Vagina (tissue), 2 donors: Measurements from ENCODE around the gene FIBCD1. TPM values are rescaled to one million over a fixed set of nuclear protein-coding genes. Genes with fewer than 3 reads are reported as not detected.

Experiments used
- DNase-seq, 2 donors: peaks; one replicate each; pipeline ENCODE4 v3.0.0-alpha.2; 2017; ENCODE audit errors: extremely low spot score in 2 of 2
- H3K27ac ChIP-seq: fragments of 200-600 bp; sonication (generic); one replicate; pipeline ENCODE4 v1.5.1; 2019
- H3K27me3 ChIP-seq: fragments of 200-600 bp; sonication (generic); one replicate; pipeline ENCODE4 v1.5.1; 2019
- H3K36me3 ChIP-seq, 2 donors: fragments of 200-600 bp; sonication (generic); one replicate each; pipeline ENCODE4 v1.5.1; 2017 to 2019
- H3K4me1 ChIP-seq: fragments of 200-600 bp; sonication (generic); one replicate; pipeline ENCODE4 v1.5.1; 2019
- H3K4me3 ChIP-seq, 2 donors: fragments of 200-600 bp; sonication (generic); 1 replicate in 1 of 2; 2 replicates in 1 of 2; pipeline ENCODE4 v1.5.1; 2016 to 2019
- H3K9me3 ChIP-seq: fragments of 200-600 bp; sonication (generic); one replicate; pipeline ENCODE4 v1.5.1; 2019
- POLR2A ChIP-seq, 2 donors: fragments of 450-650 bp; IDR thresholded peaks; one replicate each; pipeline ENCODE4 v1.6.1; 2017; ENCODE audit warnings: antibody characterized with exemption in 2 of 2, mild to moderate bottlenecking in 2 of 2, moderate library complexity in 2 of 2
- POLR2AphosphoS5 ChIP-seq, 2 donors: sonication (generic); formaldehyde crosslinking; IDR thresholded peaks; one replicate each; pipeline ENCODE4 v1.9.0; 2017; ENCODE audit warnings: antibody characterized with exemption in 2 of 2, mild to moderate bottlenecking in 2 of 2, low read depth in 1 of 2; ENCODE audit not compliant: insufficient read depth in 1 of 2
- intact Hi-C: fragments of 100-400 bp; cut with DNase I; formaldehyde crosslinking; loops from one replicate; pipeline ENCODE4 v1.15.1; 2023
- total RNA-seq: library from RNA; depleted of rRNA; stranded (reverse); fragments of >200 nt; gene quantifications from one replicate; pipeline ENCODE4 v1.2.3, GENCODE V29; 2016
- TF ChIP-seq, protein P1 (sequence below), 3 experiments: fragments of 450-650 bp in 2 of 3; fragments of 200-600 bp in 1 of 3; sonication (generic) in 1 of 3; IDR thresholded peaks; one replicate each; pipeline ENCODE4 v1.5.1; 2017 to 2019; ENCODE audit warnings: antibody characterized with exemption in 3 of 3, mild to moderate bottlenecking in 2 of 3, moderate library complexity in 2 of 3

FIBCD1 gene
- total RNA-seq, 1 donor from 2014 or later: not detected

DNA sequence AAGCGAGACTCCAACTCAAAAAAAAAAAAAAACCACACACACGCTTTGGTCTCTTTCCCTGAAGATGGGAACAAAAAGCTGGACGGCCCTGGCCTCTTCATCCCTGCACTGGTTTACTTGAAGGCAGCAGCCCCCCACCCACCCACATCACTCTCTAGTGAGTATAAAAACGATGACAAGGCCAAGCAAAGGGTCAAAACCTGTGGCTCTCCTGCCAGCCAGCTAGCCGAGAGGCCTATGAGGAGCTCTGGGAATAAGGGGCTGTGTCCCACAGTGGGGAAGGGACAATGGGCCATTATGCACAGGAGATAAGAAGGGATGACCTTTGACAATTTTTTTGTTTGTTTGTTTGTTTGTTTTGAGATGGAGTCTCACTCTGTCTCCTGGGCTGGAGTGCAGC lies 55.6 kb downstream of the FIBCD1 start:
- intact Hi-C loops: no loop called here
- H3K9me3 ChIP-seq: no peaks in the 10 kb centered on the region
- DNase-seq: no peak
- H3K4me3 ChIP-seq: no peak overlapping the region
- H3K4me1 ChIP-seq: no peaks in the 10 kb centered on the region
- TF ChIP-seq, protein P1, sequence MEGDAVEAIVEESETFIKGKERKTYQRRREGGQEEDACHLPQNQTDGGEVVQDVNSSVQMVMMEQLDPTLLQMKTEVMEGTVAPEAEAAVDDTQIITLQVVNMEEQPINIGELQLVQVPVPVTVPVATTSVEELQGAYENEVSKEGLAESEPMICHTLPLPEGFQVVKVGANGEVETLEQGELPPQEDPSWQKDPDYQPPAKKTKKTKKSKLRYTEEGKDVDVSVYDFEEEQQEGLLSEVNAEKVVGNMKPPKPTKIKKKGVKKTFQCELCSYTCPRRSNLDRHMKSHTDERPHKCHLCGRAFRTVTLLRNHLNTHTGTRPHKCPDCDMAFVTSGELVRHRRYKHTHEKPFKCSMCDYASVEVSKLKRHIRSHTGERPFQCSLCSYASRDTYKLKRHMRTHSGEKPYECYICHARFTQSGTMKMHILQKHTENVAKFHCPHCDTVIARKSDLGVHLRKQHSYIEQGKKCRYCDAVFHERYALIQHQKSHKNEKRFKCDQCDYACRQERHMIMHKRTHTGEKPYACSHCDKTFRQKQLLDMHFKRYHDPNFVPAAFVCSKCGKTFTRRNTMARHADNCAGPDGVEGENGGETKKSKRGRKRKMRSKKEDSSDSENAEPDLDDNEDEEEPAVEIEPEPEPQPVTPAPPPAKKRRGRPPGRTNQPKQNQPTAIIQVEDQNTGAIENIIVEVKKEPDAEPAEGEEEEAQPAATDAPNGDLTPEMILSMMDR (IDR thresholded peaks at IDR 0.05): no peak
- no peak for TF ChIP-seq POLR2AphosphoS5 (IDR thresholded peaks at IDR 0.05; ENCODE audit: insufficient read depth in 1 of 2, low read depth in 1 of 2)
- TF ChIP-seq POLR2A (IDR thresholded peaks at IDR 0.05): no peak
- no peaks in the 10 kb centered on the region for H3K27me3 ChIP-seq
- H3K36me3 ChIP-seq: peaks cover 0 to 99% of the 10 kb centered on the region in 2 donors
- H3K27ac ChIP-seq: no peak overlapping the region

DNA sequence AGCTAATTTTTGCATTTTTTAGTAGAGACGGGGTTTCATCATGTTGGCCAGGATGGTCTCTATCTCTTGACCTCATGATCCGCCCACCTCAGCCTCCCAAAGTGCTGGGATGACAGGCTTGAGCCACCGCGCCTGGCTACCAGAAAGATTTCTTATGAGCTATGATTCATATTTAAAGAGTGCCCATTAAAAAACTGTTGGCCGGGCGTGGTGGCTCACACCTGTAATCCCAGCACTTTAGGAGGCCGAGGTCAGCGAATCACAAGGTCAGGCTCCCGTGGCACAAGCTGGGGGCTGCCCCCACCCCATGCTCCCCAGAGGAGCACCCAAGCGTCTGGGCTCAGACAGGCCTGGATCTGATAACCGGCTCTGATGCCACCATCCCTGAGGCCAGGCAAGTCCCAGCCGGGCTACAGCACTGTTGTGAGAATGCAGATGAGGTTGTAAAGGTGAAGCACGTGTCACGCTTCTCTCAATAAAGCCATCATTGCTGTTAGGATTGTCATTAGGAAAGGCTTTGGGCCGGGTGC lies 56.3 kb downstream of the FIBCD1 start:
- intact Hi-C loops: no loop called here
- Histone ChIP-seq H3K36me3 (peaks cover 0 to 99% of the 10 kb centered on the region in 2 donors), H3K27ac (no peak overlapping the region)

GRCh38 chr9:130881516-130881915 lies 57.5 kb downstream of the FIBCD1 start:
- intact Hi-C loops: no loop called here
- no peak for DNase-seq

More for the DNA sequence above, 56.3 kb downstream of the FIBCD1 start:
- H3K27me3 ChIP-seq: no peaks in the 10 kb centered on the region
- H3K4me3 ChIP-seq: no peak overlapping the region
- no peaks in the 10 kb centered on the region for H3K4me1 ChIP-seq
- no peak for DNase-seq
- no peaks in the 10 kb centered on the region for H3K9me3 ChIP-seq
- no peak for TF ChIP-seq POLR2A (IDR thresholded peaks at IDR 0.05)
- TF ChIP-seq POLR2AphosphoS5 (IDR thresholded peaks at IDR 0.05; ENCODE audit: insufficient read depth in 1 of 2, low read depth in 1 of 2): peak in 1 of 2 donors; percentile 57

DNA sequence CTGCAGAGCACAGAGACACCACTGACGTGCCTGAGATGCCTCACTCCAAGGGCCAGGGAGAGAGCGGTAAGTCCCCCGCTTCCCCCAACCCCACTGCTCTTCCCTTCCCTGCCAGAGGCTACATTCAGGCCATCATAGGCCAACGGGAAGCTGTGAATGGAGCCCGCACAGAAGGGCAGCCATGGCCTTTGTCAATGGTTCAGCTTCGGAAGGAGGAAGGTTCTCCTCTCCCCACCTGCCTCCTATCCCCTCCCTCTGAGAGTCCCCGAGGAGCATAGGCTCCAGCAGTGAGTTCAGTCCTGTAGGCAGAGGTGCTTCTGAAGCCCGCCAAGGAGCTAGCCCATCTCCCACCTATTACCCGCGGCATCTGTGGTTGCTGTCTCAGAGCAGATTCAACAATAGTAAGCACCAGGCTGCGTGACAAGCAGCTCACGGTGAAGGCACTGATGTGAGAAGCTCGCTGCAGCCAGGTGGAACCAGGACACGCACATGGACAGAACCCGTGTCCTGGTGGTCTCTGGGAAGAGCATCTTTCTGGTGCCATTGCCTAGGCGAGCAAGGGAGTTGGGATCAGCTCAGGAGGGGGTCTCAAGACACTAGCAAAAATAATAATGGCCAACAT lies 58.3 kb downstream of the FIBCD1 start:
- H3K4me1 ChIP-seq: no peaks in the 10 kb centered on the region
- no peaks in the 10 kb centered on the region for H3K9me3 ChIP-seq
- H3K27ac ChIP-seq: no peak overlapping the region
- DNase-seq: no peak
- no peaks in the 10 kb centered on the region for H3K27me3 ChIP-seq
- peaks cover 0 to 98% of the 10 kb centered on the region in 2 donors for H3K36me3 ChIP-seq
- TF ChIP-seq, protein P1 (IDR thresholded peaks at IDR 0.05): no peak
- TF ChIP-seq POLR2A (IDR thresholded peaks at IDR 0.05) (no peak), POLR2AphosphoS5 (IDR thresholded peaks at IDR 0.05; ENCODE audit: insufficient read depth in 1 of 2, low read depth in 1 of 2) (peak in 1 of 2 donors; percentile 34)
- intact Hi-C loops: no loop called here
- H3K4me3 ChIP-seq: no peak overlapping the region

More at GRCh38 chr9:130881516-130881915, 57.5 kb downstream of the FIBCD1 start:
- TF ChIP-seq POLR2A (IDR thresholded peaks at IDR 0.05) (no peak), POLR2AphosphoS5 (IDR thresholded peaks at IDR 0.05; ENCODE audit: insufficient read depth in 1 of 2, low read depth in 1 of 2) (no peak)
- TF ChIP-seq, protein P1 (IDR thresholded peaks at IDR 0.05): no peak
- Histone ChIP-seq H3K4me3 (no peak overlapping the region), H3K4me1 (no peaks in the 10 kb centered on the region), H3K36me3 (peaks cover 0 to 98% of the 10 kb centered on the region in 2 donors), H3K27ac (no peak overlapping the region), H3K9me3 (no peaks in the 10 kb centered on the region), H3K27me3 (no peaks in the 10 kb centered on the region)

DNA sequence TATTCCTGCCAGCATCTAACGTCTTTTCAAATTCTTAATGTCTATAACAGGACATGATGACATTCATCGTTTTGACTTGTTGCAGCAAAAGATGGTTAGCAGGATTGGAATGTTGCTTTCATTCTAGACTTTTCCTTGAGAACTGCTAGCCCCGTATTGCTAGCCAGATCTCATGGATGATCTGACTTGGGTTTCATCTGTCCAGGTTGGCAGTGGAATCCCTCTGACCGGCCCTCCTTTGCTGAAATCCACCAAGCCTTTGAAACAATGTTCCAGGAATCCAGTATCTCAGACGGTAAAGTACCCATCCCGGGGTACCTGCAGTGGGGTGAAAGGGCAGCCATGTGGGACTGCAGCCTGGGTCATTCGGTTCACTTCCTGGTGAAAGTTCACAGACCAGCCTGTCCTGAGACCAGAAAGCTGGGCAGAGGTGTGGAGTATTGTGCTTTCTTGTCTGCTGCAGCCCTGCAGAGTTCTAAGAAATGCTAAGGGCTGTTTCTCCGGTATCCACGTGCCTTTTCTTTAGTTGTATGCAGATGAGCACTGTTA lies 59.1 kb downstream of the FIBCD1 start:
- Histone ChIP-seq H3K4me1 (no peaks in the 10 kb centered on the region), H3K27ac (no peak overlapping the region), H3K27me3 (no peaks in the 10 kb centered on the region), H3K36me3 (peaks cover 0 to 98% of the 10 kb centered on the region in 2 donors), H3K9me3 (no peaks in the 10 kb centered on the region), H3K4me3 (no peak overlapping the region)
- TF ChIP-seq, protein P1 (IDR thresholded peaks at IDR 0.05): no peak
- intact Hi-C loops: loop anchor here (10.0 kb wide), 1 partner anchor 165 kb away; no protein-coding TSS in a partner anchor
- DNase-seq: no peak
